Gastroesophageal sphincter (tissue), 3 donors: ENCODE results near the gene CEACAM16.

ENCODE experiments used
- POLR2A ChIP-seq, 2 donors: fragments of 450-650 bp; IDR thresholded peaks; one replicate each; pipeline ENCODE4 v1.6.1; 2017; ENCODE audit warnings: antibody characterized with exemption in 2 of 2, mild to moderate bottlenecking in 2 of 2, moderate library complexity in 1 of 2
- POLR2AphosphoS5 ChIP-seq: sonication (generic); formaldehyde crosslinking; IDR thresholded peaks from one replicate; pipeline ENCODE4 v1.6.1; 2017; ENCODE audit warnings: antibody characterized with exemption
- TF ChIP-seq, protein P1 (sequence below), 4 experiments: fragments of 200-600 bp in 2 of 4; fragments of 450-650 bp in 2 of 4; sonication (generic) in 1 of 4; IDR thresholded peaks; one replicate each; pipeline ENCODE4 v1.5.1; 2017 to 2019; ENCODE audit warnings: antibody characterized with exemption in 4 of 4, mild to moderate bottlenecking in 2 of 4, moderate library complexity in 2 of 4

DNA sequence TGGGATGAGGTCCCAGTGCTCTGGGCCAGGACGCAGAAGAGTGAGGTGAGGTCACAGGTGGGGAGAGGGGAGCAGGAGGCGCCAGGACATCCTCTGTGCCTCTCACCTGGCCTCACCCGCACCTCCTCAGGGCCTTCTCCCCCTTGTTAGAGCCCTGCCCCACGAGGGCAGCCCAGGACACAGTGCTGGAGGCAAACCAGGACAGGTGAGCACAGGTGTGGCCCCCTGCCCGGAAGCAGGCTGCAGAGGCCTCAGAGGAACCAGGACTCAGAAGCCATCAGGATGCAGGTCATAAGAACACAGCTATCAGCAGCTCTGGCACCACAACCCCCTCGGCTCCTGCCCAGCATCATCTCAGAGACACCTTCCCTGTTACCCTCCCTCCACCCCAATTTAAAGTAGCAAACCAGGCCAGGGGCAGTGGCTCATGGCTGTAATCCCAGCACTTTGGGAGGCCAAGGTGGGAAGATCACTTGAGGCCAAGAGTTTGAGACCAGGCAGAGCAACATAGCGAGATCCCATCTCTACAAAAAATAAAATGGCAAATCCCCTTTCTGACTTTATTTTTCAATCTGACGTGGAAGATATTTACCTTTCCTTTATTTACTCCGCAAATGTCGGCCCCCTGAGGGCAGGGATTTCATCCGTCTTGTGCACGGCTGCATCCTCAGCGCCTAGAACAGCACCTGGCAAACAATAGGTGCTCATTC, at the start of gene CEACAM16:
- TF ChIP-seq, protein P1, sequence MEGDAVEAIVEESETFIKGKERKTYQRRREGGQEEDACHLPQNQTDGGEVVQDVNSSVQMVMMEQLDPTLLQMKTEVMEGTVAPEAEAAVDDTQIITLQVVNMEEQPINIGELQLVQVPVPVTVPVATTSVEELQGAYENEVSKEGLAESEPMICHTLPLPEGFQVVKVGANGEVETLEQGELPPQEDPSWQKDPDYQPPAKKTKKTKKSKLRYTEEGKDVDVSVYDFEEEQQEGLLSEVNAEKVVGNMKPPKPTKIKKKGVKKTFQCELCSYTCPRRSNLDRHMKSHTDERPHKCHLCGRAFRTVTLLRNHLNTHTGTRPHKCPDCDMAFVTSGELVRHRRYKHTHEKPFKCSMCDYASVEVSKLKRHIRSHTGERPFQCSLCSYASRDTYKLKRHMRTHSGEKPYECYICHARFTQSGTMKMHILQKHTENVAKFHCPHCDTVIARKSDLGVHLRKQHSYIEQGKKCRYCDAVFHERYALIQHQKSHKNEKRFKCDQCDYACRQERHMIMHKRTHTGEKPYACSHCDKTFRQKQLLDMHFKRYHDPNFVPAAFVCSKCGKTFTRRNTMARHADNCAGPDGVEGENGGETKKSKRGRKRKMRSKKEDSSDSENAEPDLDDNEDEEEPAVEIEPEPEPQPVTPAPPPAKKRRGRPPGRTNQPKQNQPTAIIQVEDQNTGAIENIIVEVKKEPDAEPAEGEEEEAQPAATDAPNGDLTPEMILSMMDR (IDR thresholded peaks at IDR 0.05): no peak
- no peak for TF ChIP-seq POLR2A (IDR thresholded peaks at IDR 0.05)
- no peak for TF ChIP-seq POLR2AphosphoS5
